T-helper 9 cell (primary cell): ENCODE measurements around the gene GABARAPL2.

Experiments used
- DNase-seq: peaks from one replicate; pipeline ENCODE4 v3.0.0-alpha.2; 2020

GABARAPL2 gene

GRCh38 chr16:75555213-75555706 is 10.9 kb upstream of the GABARAPL2 start:
- DNase-seq, result no peak

GRCh38 chr16:75555707-75556430 is 10.3 kb upstream of the GABARAPL2 start, which contains the start of gene TMEM231:
Gene TMEM231, minus strand, starts transcription at chr16:75556252. Its CDS starts 43 bp downstream, at chr16:75556209.
- DNase-seq, result peak; percentile 96

GRCh38 chr16:75556431-75556950 is 9.7 kb upstream of the GABARAPL2 start:
- DNase-seq, result no peak

- no peak for DNase-seq
Observed at GRCh38 chr16:75558846-75559401, 7.3 kb upstream of the GABARAPL2 start.

GRCh38 chr16:75559564-75560372 is 6.4 kb upstream of the GABARAPL2 start:
- no peak for DNase-seq

- DNase-seq, result no peak
Observed at GRCh38 chr16:75565640-75566039, 539 bp upstream of the GABARAPL2 start.

- DNase-seq, result peak; percentile 11
Observed at GRCh38 chr16:75566758-75567255, 628 bp downstream of the GABARAPL2 start.

- DNase-seq, result no peak
Observed at GRCh38 chr16:75567911-75568310, 1.7 kb downstream of the GABARAPL2 start.

GRCh38 chr16:75570396-75571065 is 4.4 kb downstream of the GABARAPL2 start:
- no peak for DNase-seq

- DNase-seq, result no peak
Observed at GRCh38 chr16:75572864-75573542, 6.8 kb downstream of the GABARAPL2 start.

- no peak for DNase-seq
Observed at GRCh38 chr16:75573955-75574354, 7.8 kb downstream of the GABARAPL2 start.

- no peak for DNase-seq
Observed at GRCh38 chr16:75575958-75576357, 9.8 kb downstream of the GABARAPL2 start.

GRCh38 chr16:75576384-75576811 is 10.2 kb downstream of the GABARAPL2 start:
- DNase-seq, result no peak

GRCh38 chr16:75578212-75578611 is 12.0 kb downstream of the GABARAPL2 start:
- DNase-seq, result no peak

GRCh38 chr16:75578725-75579124 is 12.5 kb downstream of the GABARAPL2 start:
- no peak for DNase-seq

- no peak for DNase-seq
Observed at GRCh38 chr16:75579281-75579834, 13.2 kb downstream of the GABARAPL2 start.

GRCh38 chr16:75584108-75584507 is 17.9 kb downstream of the GABARAPL2 start:
- DNase-seq, result no peak

GRCh38 chr16:75588716-75589115 is 22.5 kb downstream of the GABARAPL2 start:
- no peak for DNase-seq

GRCh38 chr16:75589306-75589705 is 23.1 kb downstream of the GABARAPL2 start:
- no peak for DNase-seq

- no peak for DNase-seq
Observed at GRCh38 chr16:75590920-75591843, 25.0 kb downstream of the GABARAPL2 start.
